A204.1 (cell line): ENCODE measurements around the gene SPATA2L.

Source experiments
- FAIRE-seq: peaks from 2 replicates; lab custom pipeline; 2012; peaks lifted over from hg19 to GRCh38; lab: Jason Lieb, UNC

Gene SPATA2L

DNA sequence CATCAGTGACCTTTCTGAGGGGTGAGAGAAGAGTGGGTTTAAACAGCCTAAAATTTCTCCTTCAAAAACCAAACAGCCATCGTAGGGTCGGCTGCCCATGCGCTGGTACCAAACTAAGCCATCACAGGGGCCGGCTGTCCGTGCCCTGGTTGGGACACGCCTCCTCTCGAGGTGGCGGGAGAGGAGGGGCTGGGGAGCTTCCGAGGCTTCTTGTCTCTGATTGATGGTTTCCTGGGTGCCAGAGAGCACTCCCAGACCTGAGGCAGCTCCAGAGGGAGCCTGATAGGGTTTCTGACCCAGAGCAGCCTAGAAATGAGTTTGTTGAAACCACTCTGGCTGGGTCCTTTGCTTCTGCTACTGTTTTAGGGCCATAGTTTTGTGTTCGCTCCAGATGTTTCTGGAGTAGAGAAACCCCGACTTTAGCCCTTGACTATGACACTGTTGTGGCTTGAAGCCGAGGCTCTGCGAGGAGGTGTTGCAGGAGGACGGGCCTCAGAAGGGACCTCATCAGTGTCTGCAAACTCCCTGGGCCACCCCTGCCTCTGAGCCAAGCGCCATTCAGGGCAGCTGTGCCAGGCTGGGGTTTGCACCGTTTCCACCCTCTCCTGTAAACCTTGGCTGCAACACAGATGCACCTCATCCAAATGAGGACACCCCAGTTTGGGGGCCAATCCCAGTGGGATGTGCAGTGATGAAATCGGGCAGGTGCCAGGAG lies 26.1 kb upstream of the SPATA2L start:
- FAIRE-seq = no peak

GRCh38 chr16:89723279-89724250 lies 22.1 kb upstream of the SPATA2L start:
- FAIRE-seq = no peak

DNA sequence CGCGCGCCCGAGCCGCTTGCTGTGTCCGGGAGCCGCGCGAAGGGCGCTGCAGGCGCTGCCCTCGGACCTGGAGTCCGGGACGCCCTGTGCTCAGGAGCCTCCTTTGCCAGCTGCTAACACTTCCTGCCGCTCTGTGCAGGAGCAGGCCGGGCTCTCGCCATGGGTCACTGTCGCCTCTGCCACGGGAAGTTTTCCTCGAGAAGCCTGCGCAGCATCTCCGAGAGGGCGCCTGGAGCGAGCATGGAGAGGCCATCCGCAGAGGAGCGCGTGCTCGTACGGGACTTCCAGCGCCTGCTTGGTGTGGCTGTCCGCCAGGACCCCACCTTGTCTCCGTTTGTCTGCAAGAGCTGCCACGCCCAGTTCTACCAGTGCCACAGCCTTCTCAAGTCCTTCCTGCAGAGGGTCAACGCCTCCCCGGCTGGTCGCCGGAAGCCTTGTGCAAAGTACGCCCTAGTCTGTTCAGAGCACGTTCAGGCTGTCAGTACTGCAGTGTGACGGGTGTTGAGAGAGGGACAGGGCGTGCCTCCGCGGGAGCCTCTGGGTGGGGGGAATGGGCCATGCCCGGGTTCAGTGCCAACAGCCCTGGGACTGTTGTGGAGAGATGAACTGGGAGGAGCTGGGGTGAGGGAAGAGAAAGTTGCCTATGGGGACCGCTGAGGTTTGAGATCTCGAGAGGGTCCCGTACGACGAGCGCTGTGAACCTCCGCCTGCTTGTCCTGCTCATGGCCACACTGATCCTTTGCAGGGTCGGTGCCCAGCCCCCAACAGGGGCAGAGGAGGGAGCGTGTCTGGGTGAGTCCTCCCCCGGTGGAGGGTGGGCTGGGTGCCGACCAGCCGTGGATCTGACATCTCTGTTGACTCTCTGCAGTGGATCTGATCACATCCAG lies 21.1 kb upstream of the SPATA2L start:
- FAIRE-seq = no peak

DNA sequence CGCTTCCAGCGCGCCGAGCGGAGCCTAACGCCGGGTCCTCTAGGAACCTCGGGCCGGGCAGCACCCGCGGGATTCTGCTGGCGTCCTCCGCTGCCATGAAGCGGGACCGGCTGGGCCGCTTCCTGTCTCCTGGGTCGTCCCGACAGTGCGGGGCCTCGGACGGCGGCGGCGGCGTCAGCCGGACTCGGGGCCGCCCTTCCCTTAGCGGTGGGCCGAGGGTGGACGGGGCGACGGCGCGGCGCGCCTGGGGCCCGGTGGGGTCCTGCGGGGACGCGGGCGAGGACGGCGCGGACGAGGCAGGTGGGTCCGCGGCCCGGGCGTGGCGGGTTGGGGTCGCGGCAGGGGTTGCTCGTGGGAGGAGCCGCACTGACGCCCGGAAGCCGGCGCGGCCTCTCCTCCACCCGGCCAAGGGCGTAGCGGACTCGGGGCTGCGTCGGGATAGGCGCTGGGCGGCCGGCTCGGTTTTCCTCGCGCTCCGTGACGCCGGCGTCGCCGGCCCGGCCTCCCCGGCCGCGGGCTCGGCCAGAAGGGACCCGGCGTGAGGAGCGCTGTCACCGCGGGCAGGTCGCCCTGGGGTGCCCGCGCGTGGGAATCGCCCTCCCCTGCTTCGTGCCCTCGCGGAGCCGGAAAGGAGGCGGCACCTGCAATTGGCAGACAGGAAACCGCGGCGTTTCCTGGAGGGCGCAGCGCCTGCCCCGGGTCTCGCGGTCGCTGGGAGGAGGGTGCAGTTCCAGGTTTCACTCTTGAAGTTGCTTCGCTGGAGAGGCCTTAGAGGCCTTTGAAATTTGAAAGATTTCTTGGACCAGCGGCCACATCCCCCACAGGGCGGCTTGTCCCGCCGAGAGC lies 20.3 kb upstream of the SPATA2L start:
- FAIRE-seq = no peak

DNA sequence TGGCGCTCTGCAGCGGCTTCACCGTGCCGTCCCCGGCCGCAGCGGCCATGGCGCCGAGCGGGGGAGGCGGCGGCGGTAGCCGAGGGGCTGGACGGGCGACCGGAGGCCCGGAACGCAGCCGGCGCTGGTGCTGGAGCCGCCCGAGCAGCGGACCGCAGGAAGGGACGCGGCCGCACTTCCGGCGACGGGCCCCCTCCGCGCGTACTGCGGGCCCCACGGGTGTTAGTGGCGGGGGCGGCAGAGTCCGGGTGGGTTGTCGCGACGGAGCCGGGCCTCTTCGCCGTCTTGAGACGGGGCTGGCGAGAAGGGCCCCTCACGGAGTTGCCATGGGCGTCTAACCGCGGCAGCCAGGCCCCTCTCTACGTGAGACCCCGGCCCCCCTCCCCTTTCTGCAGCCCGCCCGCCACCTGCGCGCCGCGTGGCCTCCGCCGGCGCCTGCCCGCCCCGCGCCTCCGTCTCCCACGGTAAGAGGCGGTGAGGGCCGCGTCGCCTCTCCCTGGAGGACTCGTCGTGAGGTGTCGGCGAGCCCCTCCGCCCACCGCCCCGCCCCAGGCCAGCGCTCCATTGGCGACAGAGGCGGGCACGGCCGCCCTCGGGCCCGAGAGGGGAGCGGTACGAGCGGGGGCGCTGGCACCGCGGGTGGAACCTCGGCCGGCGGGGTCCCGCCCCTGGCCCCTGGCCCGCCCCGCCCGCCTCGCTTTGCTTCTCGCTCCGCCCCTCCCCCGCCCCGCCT lies 19.5 kb upstream of the SPATA2L start, which contains the start of the genes VPS9D1 and ZNF276:
TSS of gene VPS9D1 (minus strand) at position 86 of the 733 bp plus-strand sequence. CDS start at position 49, 37 bp downstream.
TSS of gene ZNF276 (plus strand) at position 725 of the 733 bp plus-strand sequence. CDS start 104 bp downstream, outside the sequence.
- FAIRE-seq = no peak

DNA sequence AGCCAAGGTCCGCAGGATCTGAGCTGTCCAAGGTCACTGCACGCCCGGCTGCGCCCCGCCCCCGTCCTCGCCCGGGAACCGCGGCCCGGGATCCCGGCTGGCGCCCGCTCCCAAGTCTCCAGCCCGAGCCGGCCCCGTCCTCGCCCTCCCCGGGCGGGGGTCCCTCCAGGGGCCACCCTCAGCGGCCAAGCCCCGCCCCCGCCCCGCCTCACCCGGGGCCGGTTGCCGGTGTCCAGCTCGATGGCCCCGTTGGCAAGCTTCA lies 19.0 kb upstream of the SPATA2L start:
- FAIRE-seq = no peak

- FAIRE-seq = no peak
These were observed 16.4 kb upstream of the SPATA2L start for GRCh38 chr16:89717688-89718505.

DNA sequence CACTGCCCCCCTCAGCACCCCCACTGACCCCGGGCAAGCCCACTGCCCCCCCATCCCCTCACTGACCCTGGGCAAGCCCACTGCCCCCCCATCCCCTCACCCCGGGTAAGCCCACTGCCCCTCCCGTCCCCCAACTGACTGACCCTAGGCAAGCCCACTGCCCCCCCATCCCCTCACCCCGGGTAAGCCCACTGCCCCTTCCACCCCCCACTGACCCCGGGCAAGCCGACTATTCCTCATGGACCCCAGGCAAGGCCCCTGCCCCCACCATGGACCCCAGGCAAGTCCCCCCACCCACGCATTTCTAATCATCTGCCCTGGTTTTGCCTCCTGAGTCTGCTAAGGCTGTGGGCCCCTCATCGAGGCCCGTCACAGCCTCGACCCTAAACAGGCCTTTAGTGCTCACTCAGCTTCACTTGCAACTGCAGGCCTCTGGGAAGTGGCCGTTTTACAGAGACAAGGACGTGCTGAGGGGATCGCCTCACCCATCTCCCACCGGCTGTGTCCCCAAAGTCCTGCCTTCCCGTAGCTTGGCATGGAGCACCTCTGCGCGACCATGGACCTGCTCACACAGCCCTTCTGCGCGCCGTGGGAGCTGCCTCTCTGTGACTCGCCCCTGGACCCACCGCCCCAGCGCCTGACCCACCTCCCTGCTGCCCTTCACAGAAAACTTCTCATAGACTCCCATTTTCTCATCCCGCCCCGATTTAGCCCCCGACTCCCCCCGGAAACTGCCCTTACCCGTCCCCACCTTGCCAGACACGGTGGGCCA lies 15.6 kb upstream of the SPATA2L start:
- FAIRE-seq = no peak

DNA sequence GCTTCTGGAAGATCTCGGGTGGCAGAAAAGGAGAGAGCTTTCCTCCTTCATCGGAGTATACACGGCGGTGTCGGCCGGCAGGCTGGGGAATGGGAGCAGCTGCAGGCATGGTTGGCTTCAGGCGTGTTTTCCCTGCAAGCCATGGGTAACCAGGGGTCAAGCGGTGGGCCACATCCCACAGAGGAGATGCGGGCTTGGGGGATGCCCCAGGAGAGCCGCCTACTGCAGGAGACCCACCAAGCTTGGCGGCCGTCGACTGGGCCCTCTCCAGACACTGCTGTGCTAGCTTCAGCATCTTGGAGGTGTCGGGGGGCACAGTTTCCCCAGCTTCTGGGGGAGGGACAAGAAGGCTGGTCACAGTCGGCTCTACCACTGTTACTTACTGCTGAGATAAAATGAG lies 15.0 kb upstream of the SPATA2L start:
- FAIRE-seq = no peak

DNA sequence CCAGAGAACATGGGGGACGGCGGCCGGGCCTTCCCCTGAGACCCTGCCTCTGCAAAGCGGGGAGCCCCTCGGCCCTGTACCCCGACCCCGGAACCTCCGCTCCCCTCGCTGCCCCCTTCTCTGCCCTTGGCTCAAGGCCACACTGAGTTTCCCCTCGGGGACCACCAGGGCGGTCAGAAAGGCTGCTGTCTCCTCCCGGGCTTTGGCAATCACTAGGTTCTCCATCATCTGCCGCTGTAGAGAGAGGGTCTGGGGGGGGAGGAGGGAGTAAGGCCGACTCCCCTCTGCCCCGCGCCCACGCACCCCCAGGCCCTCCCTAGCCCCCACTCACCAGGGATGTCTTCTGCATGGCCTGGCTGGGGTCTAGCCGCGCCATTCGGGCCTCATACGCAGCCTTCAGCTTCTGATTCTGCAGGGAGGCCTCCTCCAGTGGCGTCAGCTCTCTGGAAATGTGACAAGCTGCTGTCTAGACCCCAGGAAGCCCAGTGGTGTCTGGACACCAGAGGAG lies 10.8 kb upstream of the SPATA2L start:
- no peak for FAIRE-seq

- no peak for FAIRE-seq
These were observed 10.2 kb upstream of the SPATA2L start for GRCh38 chr16:89711601-89712273.

GRCh38 chr16:89710709-89711564 lies 9.4 kb upstream of the SPATA2L start:
- FAIRE-seq = no peak

DNA sequence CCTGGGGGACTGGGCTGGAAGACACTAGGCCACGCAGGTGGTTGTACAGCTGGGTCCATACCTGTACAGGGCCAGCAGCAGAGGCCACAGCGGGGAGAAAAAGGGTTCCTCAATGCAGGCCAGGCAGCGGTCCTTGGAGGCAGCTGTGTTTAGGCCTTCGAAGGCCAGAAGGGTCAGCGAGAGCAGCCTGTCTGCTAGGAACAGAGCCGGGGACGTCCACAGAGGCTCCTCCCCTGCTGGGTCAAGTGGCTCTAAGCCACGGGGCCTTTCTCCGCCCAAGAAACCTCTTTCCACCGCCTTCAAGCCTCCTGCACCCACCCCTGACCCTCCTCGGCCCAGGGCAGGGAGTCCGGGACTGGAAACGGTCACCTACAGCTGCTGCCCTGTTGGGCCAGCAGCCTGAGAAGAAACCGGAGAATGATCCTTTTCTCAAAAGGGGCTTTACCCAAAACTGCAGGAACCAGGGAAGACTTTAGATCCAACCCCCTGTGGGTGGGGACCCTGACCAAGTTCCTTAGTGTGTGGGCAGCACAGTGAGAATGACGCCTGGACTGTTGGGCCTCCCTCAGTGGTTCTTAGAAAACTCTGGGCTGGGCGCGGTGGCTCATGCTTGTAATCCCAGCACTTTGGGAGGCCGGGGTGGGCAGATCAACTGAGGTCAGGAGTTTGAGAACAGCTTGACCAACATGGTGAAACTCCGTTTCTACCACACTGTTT lies 8.4 kb upstream of the SPATA2L start:
- no peak for FAIRE-seq

DNA sequence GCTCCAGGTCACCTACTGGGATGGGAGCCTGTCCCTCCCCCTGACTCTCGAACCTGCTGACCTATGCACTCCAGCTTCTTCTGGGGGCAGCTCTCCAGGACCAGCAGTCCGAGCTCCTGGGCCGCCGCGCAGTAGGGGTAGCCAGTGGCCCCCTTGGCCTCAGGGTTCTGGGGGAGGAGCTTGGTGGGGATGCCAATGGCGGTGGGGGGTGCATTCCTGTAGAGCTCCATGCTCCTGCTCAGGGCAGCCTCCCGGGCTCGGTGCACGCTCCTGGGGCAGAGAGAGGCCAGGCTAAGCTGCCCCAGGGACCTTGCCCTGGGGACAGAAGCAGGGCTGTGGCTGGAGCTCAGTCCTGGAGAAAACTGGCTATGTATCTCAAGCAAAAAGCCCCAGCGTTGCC lies 7.7 kb upstream of the SPATA2L start:
- FAIRE-seq = no peak

GRCh38 chr16:89708481-89708931 lies 7.0 kb upstream of the SPATA2L start:
- FAIRE-seq = no peak

- FAIRE-seq = no peak
These were observed 6.2 kb upstream of the SPATA2L start for GRCh38 chr16:89707695-89708094.
